Stimulated activated naive CD8-positive, alpha-beta T cell treated with anti-CD3 and anti-CD28 coated beads, Interleukin-15, amount 100 ng/mL, for 72 hours (primary cell): ENCODE measurements around the gene ASB17.

Experiments
- ATAC-seq: fragments of 150-1000 bp; cut with Tn5 transposase; 2 replicates; pipeline ENCODE4 v1.10.0; 2021; ENCODE audit warnings: mild to moderate bottlenecking, moderate library complexity
- DNase-seq, 2 donors: peaks; one replicate each; pipeline ENCODE4 v3.0.0; 2021 to 2022
- H3K27ac Mint-ChIP-seq, 2 donors: one replicate each; pipeline ENCODE4 v1.8.0; 2022; ENCODE audit warnings: mild to moderate bottlenecking in 2 of 2, mixed read lengths in 2 of 2, moderate library complexity in 2 of 2
- H3K27me3 Mint-ChIP-seq: one replicate; pipeline ENCODE4 v1.8.0; 2022; ENCODE audit warnings: mixed read lengths
- H3K4me1 Mint-ChIP-seq: one replicate; pipeline ENCODE4 v1.8.0; 2022; ENCODE audit warnings: mild to moderate bottlenecking, mixed read lengths
- H3K4me3 Mint-ChIP-seq, 2 donors: one replicate each; pipeline ENCODE4 v1.8.0; 2022; ENCODE audit warnings: mild to moderate bottlenecking in 2 of 2, mixed read lengths in 2 of 2, moderate library complexity in 1 of 2
- H3K9me3 Mint-ChIP-seq, 2 donors: one replicate each; pipeline ENCODE4 v1.8.0; 2022; ENCODE audit warnings: mixed read lengths in 2 of 2

ASB17 gene

GRCh38 chr1:75901371-75901770 is 30.8 kb downstream of the ASB17 start:
- ATAC-seq (no peak), DNase-seq (no peak)
- H3K27ac Mint-ChIP-seq = no peak overlapping the region
- H3K9me3 Mint-ChIP-seq = no peaks in the 10 kb centered on the region
- no peak overlapping the region for H3K4me3 Mint-ChIP-seq
- no peaks in the 10 kb centered on the region for H3K4me1 Mint-ChIP-seq
- H3K27me3 Mint-ChIP-seq = peaks cover 16% of the 10 kb centered on the region

- Mint-ChIP-seq H3K4me3 (no peak overlapping the region), H3K4me1 (no peaks in the 10 kb centered on the region), H3K27ac (no peak overlapping the region), H3K9me3 (no peaks in the 10 kb centered on the region), H3K27me3 (no peaks in the 10 kb centered on the region)
- DNase-seq (no peak), ATAC-seq (no peak)
Observed at GRCh38 chr1:75884437-75884836, 47.8 kb downstream of the ASB17 start.

GRCh38 chr1:75879985-75880384 is 52.2 kb downstream of the ASB17 start:
- ATAC-seq (no peak), DNase-seq (no peak)
- Mint-ChIP-seq H3K27ac (no peak overlapping the region), H3K4me3 (no peak overlapping the region), H3K27me3 (no peaks in the 10 kb centered on the region), H3K4me1 (no peaks in the 10 kb centered on the region), H3K9me3 (no peaks in the 10 kb centered on the region)

- DNase-seq = no peak
- no peak for ATAC-seq
- H3K9me3 Mint-ChIP-seq = peaks cover 0 to 15% of the 10 kb centered on the region in 2 donors
Observed at GRCh38 chr1:75870951-75871350, 61.3 kb downstream of the ASB17 start.

More at GRCh38 chr1:75870951-75871350, 61.3 kb downstream of the ASB17 start:
- H3K4me1 Mint-ChIP-seq = no peaks in the 10 kb centered on the region
- no peaks in the 10 kb centered on the region for H3K27me3 Mint-ChIP-seq
- H3K27ac Mint-ChIP-seq = no peak overlapping the region
- no peak overlapping the region for H3K4me3 Mint-ChIP-seq
